ENCODE data around the gene TTC6.

GRCh38 chr14:37597914-37598746, 2.7 kb downstream of the TTC6 start:
- TF ChIP-seq CTCF (IDR thresholded peaks at IDR 0.05 in 2 of 3, conservative IDR thresholded peaks at IDR 0.05 in 1 of 3; ENCODE audit: control insufficient read depth in 2 of 3, extremely low read depth in 1 of 3, insufficient read depth in 1 of 3, low read depth in 3 of 3, low read length in 3 of 3) (no peak), NR2C1 (IDR thresholded peaks at IDR 0.05) (no peak), RFX5 (IDR thresholded peaks at IDR 0.05; ENCODE audit: low read depth, low read length) (no peak), SMARCA5 (IDR thresholded peaks at IDR 0.05) (no peak), BHLHE40 (IDR thresholded peaks at IDR 0.05; ENCODE audit: borderline replicate concordance in 1 of 2, low read depth in 2 of 2, low read length in 1 of 2) (no peak), ATF3 (IDR thresholded peaks at IDR 0.05; ENCODE audit: borderline replicate concordance, extremely low read depth, low read depth, low read length) (no peak)

All from GM12878 (cell line).